Endothelial cell of umbilical vein (primary cell): ENCODE data around the gene SPECC1L. TPM values are rescaled to one million over a fixed set of nuclear protein-coding genes. Genes with fewer than 3 reads are reported as not detected.

Experiments used
- BruUV-seq: library from RNA; stranded (reverse); fragments of 400-500 nt; replicated peaks from 2 replicates; lab custom pipeline; 2021; lab: Mats Ljungman, UMichigan
- CTCF ChIA-PET: fragments of 300-600, 350-600 bp; sonication (Branson Sonifier 250); formaldehyde crosslinking; loops from one replicate; lab custom pipeline; 2021; ENCODE audit warnings: antibody characterized with exemption, inconsistent platforms; lab: Charles Lee
- POLR2A ChIA-PET: fragments of 300-600, 350-600 bp; sonication (Branson Sonifier 250); formaldehyde crosslinking; loops from one replicate; lab custom pipeline; 2021; ENCODE audit warnings: antibody characterized with exemption, inconsistent platforms; lab: Charles Lee
- DNase-seq: peaks from one replicate; pipeline ENCODE4 v3.0.0-alpha.2; 2011; ENCODE audit warnings: low read depth, low spot score
- FAIRE-seq: peaks from 2 replicates; lab custom pipeline; 2011; peaks lifted over from hg19 to GRCh38; lab: Jason Lieb, UNC
- H2AFZ ChIP-seq: 2 replicates; pipeline ENCODE4 v1.6.0; 2012; ENCODE audit warnings: low read depth, low read length, control low read depth, inconsistent platforms
- H3K27ac ChIP-seq: 2 replicates; pipeline ENCODE4 v1.5.1; 2011; ENCODE audit warnings: low read depth, mild to moderate bottlenecking, control low read depth, low read length, moderate library complexity; ENCODE audit not compliant: insufficient read depth
- H3K27me3 ChIP-seq, 2 experiments: 2 replicates each; pipeline versions ENCODE4 v1.6.0 to v1.6.1; 2011; ENCODE audit warnings: low read length in 2 of 2, mixed read lengths in 1 of 2; ENCODE audit not compliant: control insufficient read depth in 2 of 2, insufficient read depth in 2 of 2
- H3K36me3 ChIP-seq, 2 experiments: 2 replicates in 1 of 2; 3 replicates in 1 of 2; pipeline ENCODE4 v1.5.1; 2011; ENCODE audit warnings: low read length in 2 of 2, mild to moderate bottlenecking in 1 of 2, moderate library complexity in 1 of 2; ENCODE audit not compliant: control insufficient read depth in 2 of 2, insufficient read depth in 2 of 2; ENCODE audit errors: extremely low read depth in 1 of 2
- H3K4me1 ChIP-seq: 3 replicates; pipeline ENCODE4 v1.5.1; 2011; ENCODE audit warnings: mild to moderate bottlenecking, low read length; ENCODE audit not compliant: control insufficient read depth, insufficient read depth; ENCODE audit errors: extremely low read depth
- H3K4me2 ChIP-seq: 2 replicates; pipeline ENCODE4 v1.6.1; 2011; ENCODE audit warnings: low read length, control low read depth, mixed read lengths; ENCODE audit not compliant: insufficient read depth
- H3K4me3 ChIP-seq, 3 experiments: fragments of 200-600 bp in 1 of 3; sonication (generic), shearing (Covaris generic) in 1 of 3; replicated peaks in 1 of 3; 2 replicates each; pipeline ENCODE4 v1.5.1; 2011 to 2016; ENCODE audit warnings: control low read depth in 3 of 3, low read length in 3 of 3, mild to moderate bottlenecking in 2 of 3, inconsistent platforms in 1 of 3, low read depth in 1 of 3, moderate library complexity in 1 of 3; ENCODE audit not compliant: insufficient read depth in 1 of 3
- H3K79me2 ChIP-seq: 2 replicates; pipeline ENCODE4 v1.6.0; 2012; ENCODE audit warnings: low read length, inconsistent platforms; ENCODE audit not compliant: control insufficient read depth, insufficient read depth
- H3K9ac ChIP-seq: replicated peaks from 2 replicates; pipeline ENCODE3; 2011; ENCODE audit warnings: low read length, control low read depth; ENCODE audit not compliant: insufficient read depth; ENCODE audit errors: extremely low read depth
- H3K9me1 ChIP-seq: replicated peaks from 3 replicates; pipeline ENCODE4 v1.6.0; 2011; ENCODE audit warnings: mild to moderate bottlenecking, low read length; ENCODE audit not compliant: control insufficient read depth, insufficient read depth; ENCODE audit errors: extremely low read depth
- H3K9me3 ChIP-seq: replicated peaks from 2 replicates; pipeline ENCODE4 v1.5.1; 2012; ENCODE audit warnings: low read length, inconsistent platforms; ENCODE audit not compliant: control insufficient read depth, insufficient read depth
- H4K20me1 ChIP-seq: replicated peaks from 2 replicates; pipeline ENCODE3; 2011; ENCODE audit warnings: mild to moderate bottlenecking, low read length; ENCODE audit not compliant: control insufficient read depth, insufficient read depth; ENCODE audit errors: extremely low read depth
- EZH2 ChIP-seq: IDR thresholded peaks from 2 replicates; pipeline ENCODE4 v1.6.1; 2012; ENCODE audit warnings: borderline replicate concordance, low read depth, mild to moderate bottlenecking, moderate library complexity, low read length, inconsistent platforms; ENCODE audit not compliant: severe bottlenecking
- FOS ChIP-seq: IDR thresholded peaks from 2 replicates; pipeline ENCODE4 v1.6.1; 2011; ENCODE audit warnings: mild to moderate bottlenecking, low read length, moderate library complexity, borderline replicate concordance; ENCODE audit not compliant: insufficient read depth
- GATA2 ChIP-seq: IDR thresholded peaks from 2 replicates; pipeline ENCODE4 v1.7.0; 2011; ENCODE audit warnings: low read depth, mild to moderate bottlenecking, moderate library complexity, mixed read lengths, low read length; ENCODE audit not compliant: insufficient read length, insufficient read depth
- JUN ChIP-seq: IDR thresholded peaks from 2 replicates; pipeline ENCODE4 v1.6.1; 2011; ENCODE audit warnings: borderline replicate concordance, low read depth; ENCODE audit not compliant: insufficient read length, insufficient read depth
- MYC ChIP-seq: IDR thresholded peaks from one replicate; pipeline ENCODE4 v1.6.1; 2011; ENCODE audit warnings: mild to moderate bottlenecking, low read depth, low read length
- POLR2A ChIP-seq: IDR thresholded peaks from 2 replicates; pipeline ENCODE4 v1.6.1; 2012; ENCODE audit warnings: low read depth, mild to moderate bottlenecking, control low read depth, low read length
- POLR2AphosphoS5 ChIP-seq: IDR thresholded peaks from 2 replicates; pipeline ENCODE4 v1.6.1; 2012; ENCODE audit warnings: low read depth, mild to moderate bottlenecking, control low read depth, low read length, moderate library complexity; ENCODE audit not compliant: insufficient read depth
- dilution Hi-C: fragments of 300-500 bp; cut with MboI; formaldehyde crosslinking; loops from one replicate; pipeline ENCODE4 v1.15.0; 2019; ENCODE audit warnings: low sequenced_read_pairs; ENCODE audit not compliant: extremely low pct_ligation_motif_present
- intact Hi-C: fragments of 100-400 bp; cut with micrococcal nuclease; formaldehyde crosslinking; loops from one replicate; pipeline ENCODE4 v1.10.0; 2022
- polyA plus RNA-seq, 4 experiments: library from polyadenylated mRNA; depleted of rRNA in 3 of 4; stranded (reverse) in 3 of 4; unstranded in 1 of 4; fragments of >200 nt; gene quantifications; 2 replicates each; pipeline versions ENCODE4 v1.2.1 to v1.2.3, GENCODE V29; 2011 to 2012; ENCODE audit warnings: missing spikeins in 1 of 4
- total RNA-seq: library from RNA; stranded (reverse); gene quantifications from 2 replicates; pipeline ENCODE4 v1.2.3, GENCODE V29; 2021
- TF ChIP-seq, protein P1 (sequence below), 2 donors: IDR thresholded peaks; 1 replicate in 1 of 2; 2 replicates in 1 of 2; pipeline ENCODE4 v1.5.1; 2011; ENCODE audit warnings: low read length in 2 of 2, mild to moderate bottlenecking in 2 of 2, moderate library complexity in 2 of 2, control low read depth in 1 of 2, inconsistent platforms in 1 of 2, low read depth in 1 of 2; ENCODE audit not compliant: insufficient read depth in 1 of 2; ENCODE audit errors: extremely low read depth in 1 of 2
- TF ChIP-seq, protein P2 (sequence below): IDR thresholded peaks from 2 replicates; pipeline ENCODE4 v1.6.1; 2011; ENCODE audit not compliant: insufficient read depth, insufficient read length

The SPECC1L gene
- total and polyA plus RNA-seq, 2 donors (not counting 3 experiments of a cell fraction or from before 2014, with no cell fraction given): 22.8 to 79.3 TPM

DNA sequence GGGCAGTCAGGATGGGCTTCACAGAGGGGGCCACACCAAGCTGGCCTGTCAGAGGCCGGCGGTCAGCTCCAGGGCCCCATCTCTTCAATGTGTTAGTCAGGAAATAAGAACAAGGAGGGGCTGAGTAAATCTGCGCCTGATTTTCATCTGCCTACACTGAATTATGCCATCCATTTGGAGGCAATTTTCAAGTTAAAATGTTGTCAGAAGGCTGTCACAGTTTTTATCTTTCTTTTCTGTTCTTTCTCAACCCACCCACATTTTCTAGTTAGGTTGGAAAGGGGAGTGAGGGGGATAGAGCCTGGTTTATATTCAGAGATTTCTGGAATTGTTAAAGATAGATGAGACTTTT, 175.6 kb downstream of the SPECC1L start:
- CTCF ChIA-PET: no interaction called here
- H3K9me1 ChIP-seq: no peaks in the 10 kb centered on the region
- H3K36me3 ChIP-seq: no peaks in the 10 kb centered on the region
- dilution Hi-C loops: no loop called here
- H2AFZ ChIP-seq: no peak overlapping the region
- no peak overlapping the region for H3K4me3 ChIP-seq
- no TSS peak for BruUV-seq
- no peaks in the 10 kb centered on the region for H3K79me2 ChIP-seq
- no peak overlapping the region for H3K9ac ChIP-seq
- no peaks in the 10 kb centered on the region for H3K27me3 ChIP-seq
- intact Hi-C loops: no loop called here
- no peak overlapping the region for H3K27ac ChIP-seq
- H3K4me1 ChIP-seq: peaks cover 13% of the 10 kb centered on the region
- no peak overlapping the region for H3K4me2 ChIP-seq
- H3K9me3 ChIP-seq: no peaks in the 10 kb centered on the region
- FAIRE-seq (no peak), DNase-seq (no peak)
- H4K20me1 ChIP-seq: no peaks in the 10 kb centered on the region
- POLR2A ChIA-PET: no interaction called here
- TF ChIP-seq, protein P1, sequence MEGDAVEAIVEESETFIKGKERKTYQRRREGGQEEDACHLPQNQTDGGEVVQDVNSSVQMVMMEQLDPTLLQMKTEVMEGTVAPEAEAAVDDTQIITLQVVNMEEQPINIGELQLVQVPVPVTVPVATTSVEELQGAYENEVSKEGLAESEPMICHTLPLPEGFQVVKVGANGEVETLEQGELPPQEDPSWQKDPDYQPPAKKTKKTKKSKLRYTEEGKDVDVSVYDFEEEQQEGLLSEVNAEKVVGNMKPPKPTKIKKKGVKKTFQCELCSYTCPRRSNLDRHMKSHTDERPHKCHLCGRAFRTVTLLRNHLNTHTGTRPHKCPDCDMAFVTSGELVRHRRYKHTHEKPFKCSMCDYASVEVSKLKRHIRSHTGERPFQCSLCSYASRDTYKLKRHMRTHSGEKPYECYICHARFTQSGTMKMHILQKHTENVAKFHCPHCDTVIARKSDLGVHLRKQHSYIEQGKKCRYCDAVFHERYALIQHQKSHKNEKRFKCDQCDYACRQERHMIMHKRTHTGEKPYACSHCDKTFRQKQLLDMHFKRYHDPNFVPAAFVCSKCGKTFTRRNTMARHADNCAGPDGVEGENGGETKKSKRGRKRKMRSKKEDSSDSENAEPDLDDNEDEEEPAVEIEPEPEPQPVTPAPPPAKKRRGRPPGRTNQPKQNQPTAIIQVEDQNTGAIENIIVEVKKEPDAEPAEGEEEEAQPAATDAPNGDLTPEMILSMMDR (IDR thresholded peaks at IDR 0.05; ENCODE audit: extremely low read depth in 1 of 2, insufficient read depth in 1 of 2, low read depth in 1 of 2, low read length in 2 of 2): no peak
- no peak for TF ChIP-seq EZH2
- no peak for TF ChIP-seq JUN
- no peak for TF ChIP-seq GATA2
- no peak for TF ChIP-seq FOS
- TF ChIP-seq MYC: no peak
- TF ChIP-seq, protein P2, sequence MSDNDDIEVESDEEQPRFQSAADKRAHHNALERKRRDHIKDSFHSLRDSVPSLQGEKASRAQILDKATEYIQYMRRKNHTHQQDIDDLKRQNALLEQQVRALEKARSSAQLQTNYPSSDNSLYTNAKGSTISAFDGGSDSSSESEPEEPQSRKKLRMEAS: no peak
- no peak for TF ChIP-seq POLR2A
- TF ChIP-seq POLR2AphosphoS5: no peak
